ENCODE measurements around the gene ANKRD13D.

GRCh38 chr11:67285541-67286498 lies 3.3 kb upstream of the ANKRD13D start:
- TF ChIP-seq CTCF (IDR thresholded peaks at IDR 0.05) (no peak), POLR2A (IDR thresholded peaks at IDR 0.05) (no peak)
